NCI-H2171 (cell line): Measurements from ENCODE around the gene MTCL1.

Experiments used
- DNase-seq: peaks from one replicate; lab custom pipeline; 2025; lab: John Stamatoyannopoulos, UW

The MTCL1 gene

DNA sequence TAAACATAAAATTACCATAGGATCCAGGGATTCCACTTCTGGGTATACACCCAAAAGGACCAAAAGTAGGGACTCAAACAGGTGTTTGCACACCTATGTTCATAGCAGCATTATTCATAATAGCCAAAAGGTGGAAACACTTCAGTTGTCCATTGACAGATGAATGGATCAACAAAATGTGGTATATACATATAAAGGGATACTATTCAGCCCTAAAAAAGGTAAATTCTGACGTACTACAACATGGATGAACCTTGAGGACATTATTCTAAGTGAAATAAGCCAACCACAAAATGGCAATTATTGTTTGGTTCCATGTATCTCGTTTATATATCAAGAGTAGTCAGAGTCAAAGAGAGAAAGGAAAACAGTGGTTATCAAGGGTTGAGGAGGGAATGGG is 128.1 kb downstream of the MTCL1 start:
- DNase-seq: no peak

DNA sequence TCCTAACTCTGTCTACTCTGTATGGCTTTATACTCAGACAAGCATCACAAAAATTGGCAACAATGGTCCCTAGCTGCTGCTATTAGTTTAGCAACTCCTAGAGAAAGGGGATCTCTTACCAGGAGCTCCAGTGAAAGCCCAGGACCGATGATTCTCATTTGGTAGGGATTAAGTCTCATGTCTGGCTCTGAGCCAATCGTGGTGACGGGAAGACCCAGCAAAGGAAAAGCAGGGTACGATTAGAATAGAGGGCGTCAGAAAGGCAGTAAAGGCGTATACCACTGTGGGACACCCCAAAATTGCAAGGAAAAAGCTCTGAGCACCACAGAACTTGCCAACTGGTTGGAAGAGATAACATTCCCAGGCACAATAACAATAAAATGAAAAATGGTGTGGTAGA is 129.5 kb downstream of the MTCL1 start:
- no peak for DNase-seq

DNA sequence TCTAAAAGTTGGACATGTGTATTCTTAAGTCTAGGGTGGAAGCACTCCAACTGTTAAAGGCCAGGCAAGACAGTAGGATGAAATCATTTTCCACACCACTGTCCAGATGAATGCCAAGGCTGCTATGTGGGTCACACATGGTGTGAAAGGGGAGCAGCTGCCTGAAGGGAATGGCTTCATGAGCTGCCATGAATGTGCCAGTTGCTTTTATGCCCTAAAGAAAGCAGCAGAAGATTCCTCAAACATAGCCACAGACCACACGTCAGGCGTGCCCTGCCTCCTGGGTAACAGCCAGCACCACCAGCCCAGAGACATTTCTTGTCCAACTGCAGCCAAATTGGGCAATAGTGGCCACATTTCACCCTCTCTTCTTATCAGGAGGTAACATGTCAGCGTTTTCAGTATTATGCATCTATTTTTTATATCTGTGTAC is 130.2 kb downstream of the MTCL1 start:
- DNase-seq: no peak

DNA sequence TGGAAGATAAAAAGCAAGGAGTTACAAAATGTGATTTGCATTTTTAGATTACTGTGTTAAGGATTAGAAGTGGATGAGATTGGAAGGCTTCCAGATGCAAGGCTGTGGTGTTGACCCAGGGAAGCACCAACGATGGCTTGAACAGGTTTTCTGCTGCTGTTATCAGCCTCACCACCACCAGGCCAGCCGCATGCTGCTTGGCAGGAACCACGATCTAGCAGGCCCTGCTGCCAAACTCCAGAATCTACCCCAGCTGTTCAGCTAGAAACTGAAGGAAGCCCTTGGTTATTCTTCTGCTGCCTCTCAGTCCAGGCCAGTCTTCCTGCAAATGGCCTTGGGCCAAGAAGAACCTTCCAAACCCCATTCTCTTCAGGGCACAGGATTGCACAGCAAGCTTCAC is 133.9 kb downstream of the MTCL1 start:
- DNase-seq: no peak

DNA sequence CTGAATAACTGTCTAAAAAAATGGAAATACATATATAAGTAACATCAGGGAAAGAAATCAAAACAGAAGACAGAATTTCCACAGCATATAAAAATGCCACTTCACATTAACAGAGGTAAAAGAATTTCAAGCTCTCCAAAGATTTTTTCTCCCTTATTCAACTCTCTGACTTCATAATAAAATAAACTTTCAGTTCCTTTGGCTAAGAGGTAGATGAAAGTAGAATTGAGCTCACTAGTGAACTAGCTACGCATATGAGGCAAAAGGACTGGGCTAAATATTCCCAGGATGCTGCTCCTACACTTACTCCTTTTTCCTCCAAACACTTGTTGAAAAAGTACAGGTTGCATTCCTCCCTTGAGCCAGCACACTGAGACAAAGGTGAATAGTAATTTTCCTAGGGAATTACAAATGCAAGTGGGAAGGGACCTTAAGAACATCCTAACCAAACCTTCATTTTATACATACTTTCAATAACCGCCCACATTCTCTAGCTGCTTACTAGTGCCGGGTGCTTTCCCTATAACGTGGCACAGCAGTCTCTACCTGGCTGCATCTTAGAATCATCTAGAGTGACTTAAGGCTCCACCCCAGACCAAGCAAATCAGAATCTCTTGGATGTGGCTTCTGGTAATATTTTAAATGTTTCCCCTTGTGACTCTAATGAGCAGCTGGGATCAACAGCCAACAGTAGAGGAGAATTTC is 136.6 kb downstream of the MTCL1 start:
- no peak for DNase-seq

DNA sequence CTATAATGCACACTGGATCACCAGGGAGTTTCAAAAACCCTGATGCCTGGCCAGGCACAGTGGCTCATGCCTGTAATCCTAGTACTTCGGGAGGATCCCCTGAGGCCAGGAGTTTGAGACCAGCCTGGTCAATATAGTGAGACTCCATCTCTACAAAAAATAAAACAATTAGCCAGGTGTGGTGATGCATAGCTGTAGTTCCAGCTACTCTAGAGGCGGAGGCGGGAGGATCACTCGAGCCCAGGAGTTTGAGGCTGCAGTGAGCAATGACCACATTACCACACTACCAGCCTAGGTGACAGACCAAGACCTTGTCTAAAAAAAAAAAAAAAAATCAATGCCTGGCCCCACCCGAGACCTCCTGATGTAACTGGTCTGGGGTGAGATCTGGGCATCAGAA is 137.2 kb downstream of the MTCL1 start:
- DNase-seq: no peak

DNA sequence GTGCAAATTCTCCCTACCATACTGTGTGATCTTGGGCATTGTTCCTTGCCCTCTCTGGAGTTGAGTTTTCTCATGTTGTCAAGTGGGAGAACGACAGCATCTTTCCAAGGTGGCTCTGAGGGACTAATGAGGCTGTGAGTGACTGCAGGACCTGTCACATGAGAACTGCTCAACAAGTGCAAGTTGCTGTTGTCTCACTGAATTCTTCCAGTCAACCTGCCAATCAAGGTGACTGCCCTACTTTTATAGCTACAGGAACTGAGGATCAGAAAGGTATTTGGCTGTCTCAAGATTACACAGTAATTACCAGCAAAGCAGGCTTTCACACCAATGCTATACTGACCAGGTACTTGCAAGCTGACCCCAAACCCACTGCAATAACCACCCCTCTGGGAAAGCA is 137.6 kb downstream of the MTCL1 start:
- DNase-seq: no peak

DNA sequence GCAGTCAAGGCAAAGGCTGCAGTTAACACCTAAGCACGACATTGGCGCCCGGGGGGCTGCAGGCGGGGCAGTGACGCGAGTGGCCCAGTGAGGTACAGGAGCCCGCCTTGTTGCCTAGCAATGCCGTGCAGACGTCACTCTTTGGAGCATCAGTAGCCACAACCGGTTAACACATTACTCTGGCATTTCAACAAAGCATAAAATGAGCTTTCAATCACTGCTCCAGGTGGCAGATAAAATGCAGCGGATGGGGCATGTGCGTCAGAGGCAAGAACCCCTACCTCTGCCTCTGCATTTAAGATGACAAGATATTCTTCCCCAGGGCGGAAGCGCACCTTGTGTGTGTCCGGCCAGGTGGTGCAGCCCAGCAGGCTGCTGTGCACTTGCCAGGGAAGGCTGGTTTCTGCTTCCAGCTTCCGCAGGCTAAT is 139.4 kb downstream of the MTCL1 start:
- DNase-seq: peak; percentile 55

DNA sequence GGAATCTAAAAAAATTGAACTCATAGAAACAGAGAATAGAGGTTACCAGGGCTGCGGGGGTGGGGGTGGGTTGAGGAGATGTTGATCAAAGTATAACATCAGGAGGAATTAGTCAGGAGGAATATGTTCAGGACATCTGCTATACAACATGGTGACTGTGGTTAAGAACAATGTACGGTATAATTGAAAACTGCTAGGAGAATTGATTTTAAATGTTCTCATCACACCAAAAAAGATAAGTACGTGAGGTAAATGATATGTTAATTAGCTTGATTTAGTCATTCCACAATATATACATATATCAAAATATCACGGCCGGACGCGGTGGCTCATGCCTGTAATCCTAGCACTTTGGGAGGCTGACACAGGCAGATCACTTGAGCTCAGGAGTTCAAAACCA is 140.2 kb downstream of the MTCL1 start:
- DNase-seq: no peak

DNA sequence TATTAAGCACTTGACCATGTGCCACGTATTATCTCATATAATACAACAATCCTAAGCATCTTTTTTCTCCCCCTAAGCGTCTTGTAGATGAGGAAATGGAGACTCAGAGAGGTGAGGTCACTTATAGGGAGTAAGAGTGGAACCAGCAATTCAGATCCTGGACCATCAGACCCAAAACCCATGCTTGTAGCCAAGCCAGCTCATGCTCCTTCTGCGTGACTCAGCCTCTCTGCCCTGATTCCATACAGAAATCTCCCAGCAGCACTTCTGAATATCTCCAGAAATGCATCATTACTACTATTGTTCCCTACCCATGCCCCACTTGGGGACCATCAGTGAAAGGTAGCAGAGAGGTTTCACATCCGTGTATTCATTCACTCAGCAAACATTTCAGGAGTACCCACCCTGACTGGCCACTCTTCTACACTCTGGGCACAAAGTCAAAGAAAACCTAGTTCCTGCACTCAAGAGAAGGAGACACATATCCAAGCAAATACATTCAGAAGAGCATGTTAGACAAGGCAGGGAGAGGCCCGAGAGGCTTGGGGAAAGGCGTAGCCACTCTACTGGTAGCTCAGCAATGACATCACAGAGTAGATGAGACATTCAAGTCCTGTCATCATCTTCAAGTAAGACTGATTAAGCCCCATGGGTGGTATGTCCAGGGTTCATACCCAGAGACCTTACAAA is 141.9 kb downstream of the MTCL1 start:
- no peak for DNase-seq

DNA sequence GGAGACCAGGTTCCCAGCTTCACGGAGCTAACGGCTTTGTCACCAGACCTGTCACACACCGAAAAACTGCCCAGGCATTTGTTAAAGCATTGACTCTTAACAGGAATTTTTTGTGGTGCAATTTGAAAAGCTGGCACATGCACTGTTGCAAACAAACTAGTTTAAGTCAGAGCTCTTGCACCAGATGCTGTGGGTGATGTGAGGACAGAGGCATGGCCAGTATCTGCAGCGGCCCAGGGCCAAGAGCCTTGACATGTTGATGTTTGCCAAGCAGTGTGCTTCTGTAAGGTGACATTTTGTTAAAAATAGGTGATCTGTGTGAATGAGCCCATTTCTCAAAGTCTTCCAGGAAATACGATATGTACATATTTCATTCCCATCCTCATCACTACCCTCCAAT is 142.5 kb downstream of the MTCL1 start:
- DNase-seq: no peak

DNA sequence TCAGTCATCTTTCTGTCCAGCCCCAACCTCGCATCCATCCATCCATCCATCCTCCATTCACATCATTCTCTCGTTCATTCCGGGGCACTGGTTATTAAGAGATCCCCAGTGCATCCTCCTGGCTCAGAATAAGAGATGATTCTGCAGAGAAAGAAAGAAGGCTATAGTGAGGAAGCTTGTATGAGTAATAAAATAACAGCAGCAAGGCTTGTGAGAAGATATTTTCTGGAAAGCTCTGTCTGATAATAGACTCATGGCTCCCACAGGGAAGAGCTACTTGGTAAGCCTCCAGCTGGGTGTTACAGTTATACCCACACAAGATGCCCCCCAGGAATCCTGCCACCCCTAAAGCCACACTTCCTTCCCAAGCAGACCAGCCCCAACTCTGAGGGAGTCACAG is 143.2 kb downstream of the MTCL1 start:
- DNase-seq: no peak

DNA sequence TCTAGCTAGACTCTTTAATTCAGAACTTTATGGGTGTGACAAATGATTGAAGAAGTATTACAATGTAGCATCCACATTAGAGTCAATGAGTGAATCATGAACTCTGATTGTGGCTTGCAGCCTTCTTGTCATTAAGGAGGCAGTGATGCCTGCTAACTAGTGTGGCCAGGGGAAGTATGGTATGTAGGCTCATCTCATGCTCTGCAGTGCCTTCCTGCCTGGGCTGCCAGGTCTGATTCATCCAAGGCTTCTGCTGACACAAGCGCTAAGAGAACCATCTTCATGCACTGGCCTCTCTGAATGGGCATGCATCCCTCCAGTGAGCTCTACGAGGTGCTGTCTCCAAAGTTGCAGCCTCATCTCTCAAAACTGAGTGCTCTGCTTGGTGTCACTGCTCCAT is 144.3 kb downstream of the MTCL1 start:
- no peak for DNase-seq

DNA sequence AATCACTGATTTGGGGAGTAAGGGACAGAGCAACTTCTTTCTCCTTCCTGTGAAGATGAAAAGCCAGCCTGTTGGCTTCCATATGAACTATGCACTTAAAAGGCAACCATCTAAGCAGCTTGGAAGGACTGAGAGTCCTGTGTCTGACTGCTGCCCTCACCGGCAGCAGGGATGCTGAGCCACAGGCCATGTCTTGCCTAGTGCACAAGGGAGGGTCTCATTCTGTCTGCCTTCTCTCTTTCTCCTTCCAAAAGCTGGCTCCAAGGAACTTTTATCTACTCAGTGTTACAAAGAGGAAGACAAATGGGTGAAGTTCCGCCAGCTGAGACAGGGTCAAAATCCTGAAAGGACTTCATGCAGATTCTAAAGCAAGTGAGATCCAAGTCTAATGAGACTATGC is 146.3 kb downstream of the MTCL1 start:
- DNase-seq: no peak

DNA sequence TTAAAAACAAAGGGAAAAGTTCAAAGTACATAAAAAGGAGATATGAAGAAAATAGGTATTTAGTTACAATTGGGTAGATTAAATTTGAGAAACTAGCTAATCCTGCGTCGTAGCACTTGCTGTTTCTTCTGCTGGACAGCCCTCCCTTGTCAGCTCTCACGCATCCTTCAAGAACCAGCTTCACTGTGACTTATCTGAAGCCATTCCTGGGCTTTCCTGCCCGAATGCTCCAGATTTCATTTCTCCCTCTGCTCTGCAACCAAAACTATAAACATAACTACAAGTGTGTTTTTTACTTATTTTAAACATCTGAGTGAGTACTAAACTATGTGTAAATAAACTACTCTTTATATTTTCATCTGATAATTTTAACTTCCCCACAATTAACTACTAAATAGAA is 149.2 kb downstream of the MTCL1 start:
- no peak for DNase-seq

DNA sequence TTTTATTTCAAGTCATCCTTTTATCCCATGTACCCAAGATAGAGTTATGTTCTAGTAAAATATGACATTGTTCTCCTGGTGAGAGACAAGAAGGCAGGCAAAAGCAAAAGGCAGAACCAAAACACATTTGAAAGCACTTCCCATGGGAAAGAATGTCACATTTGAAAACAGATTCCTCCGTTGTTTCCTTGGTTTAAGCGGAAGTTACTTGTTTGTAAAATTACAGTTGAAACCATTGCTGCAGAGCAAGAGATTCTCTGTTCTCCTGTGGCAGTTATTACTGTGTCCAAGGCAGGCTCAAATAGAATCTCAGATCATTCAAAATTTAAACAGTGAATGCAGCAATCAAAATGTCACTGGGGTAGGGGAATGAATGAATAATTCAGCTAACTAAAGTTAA is 149.6 kb downstream of the MTCL1 start:
- no peak for DNase-seq

DNA sequence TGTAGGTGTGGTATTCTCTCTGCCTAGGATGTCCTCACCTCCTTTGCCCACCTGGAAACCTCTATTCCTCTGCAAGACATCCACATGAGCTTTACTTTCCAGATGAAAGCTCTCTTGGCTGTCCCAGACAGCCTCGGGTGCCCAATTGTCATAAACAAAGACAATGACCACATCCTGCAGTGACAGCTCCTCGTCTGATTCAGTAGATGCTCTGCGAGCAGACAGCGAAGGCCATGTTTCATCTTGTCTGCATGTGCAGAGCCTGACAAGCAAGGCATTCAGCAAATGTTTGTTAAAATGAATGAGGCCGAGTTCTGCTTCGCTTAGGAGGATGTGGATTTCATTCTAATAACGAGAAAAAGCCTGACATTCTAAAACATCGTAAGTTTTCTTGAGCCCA is 150.9 kb downstream of the MTCL1 start:
- no peak for DNase-seq

DNA sequence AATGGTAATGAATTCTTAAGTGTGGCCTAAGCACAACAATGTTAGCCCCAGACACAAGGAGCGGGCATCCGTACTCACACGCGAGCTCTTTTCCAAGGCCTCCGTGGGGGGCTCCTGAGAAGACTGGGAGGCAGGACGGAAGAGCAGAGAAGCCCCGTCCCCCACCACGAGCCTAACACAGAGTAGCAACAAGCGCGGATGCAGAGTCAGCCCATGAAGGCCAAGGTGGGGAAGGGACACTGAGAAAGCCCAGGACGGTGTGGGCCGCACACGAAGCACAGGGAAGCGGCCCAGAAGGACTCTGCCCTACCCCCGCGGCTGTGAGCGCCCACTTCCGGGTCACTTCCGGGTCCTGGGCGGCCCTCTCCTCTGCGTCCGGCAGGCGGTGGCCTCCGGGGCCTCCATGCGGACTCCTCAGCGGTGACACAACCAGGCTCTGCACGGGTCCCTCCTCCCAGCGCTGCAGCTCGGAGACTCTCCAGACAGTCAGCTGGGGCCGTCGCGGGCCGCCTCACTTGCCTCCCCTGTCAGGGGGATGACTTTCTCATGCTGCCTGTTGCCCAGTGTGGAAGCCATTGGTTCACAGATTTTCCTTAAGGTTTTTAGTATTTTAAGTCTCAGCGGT is 151.5 kb downstream of the MTCL1 start:
- no peak for DNase-seq

DNA sequence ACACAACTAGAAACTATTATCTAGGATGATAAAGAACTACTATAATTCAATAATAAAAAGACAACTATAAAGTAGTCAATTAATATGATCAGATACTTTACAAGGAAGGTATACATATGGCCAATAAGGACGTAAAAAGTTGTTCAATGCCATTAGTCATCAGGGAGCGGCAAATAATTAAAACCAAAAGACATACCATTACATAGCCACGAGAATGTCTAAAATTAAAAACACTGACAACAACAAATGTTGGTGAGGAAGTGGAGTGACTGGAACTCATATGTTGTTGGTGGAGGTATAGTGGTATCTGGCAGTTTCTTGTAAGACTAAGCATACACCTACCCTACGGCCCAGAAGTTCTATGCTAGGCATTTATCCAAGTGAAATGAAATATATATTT is 152.4 kb downstream of the MTCL1 start:
- DNase-seq: no peak

DNA sequence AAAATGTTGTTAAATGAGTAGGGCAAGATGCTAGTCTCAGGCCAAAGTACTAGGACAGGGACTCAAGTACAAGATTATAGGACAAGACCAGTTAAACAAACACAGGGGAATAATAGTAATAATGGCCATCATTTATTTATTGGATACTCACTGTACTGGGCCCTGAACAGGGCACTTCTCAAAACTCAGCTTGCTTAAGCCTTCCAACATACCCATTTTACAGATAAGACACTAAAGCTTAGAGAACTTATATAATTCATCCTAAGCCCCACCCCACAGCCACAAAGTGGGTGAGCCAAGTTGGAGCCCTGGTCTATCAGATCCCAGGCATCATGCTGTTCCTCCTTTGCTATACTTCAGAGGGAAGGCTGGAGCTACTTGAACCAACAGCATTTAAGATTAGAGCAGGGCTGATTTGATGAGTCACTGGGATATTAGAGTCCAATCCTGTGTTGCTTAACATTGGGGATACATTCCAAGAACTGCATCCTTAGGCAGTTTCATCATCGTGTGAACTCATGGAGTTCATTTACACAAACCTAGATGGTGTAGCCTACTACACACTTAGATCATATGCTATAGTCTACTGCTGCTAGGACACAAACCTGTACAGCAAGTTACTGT is 153.6 kb downstream of the MTCL1 start:
- DNase-seq: no peak

DNA sequence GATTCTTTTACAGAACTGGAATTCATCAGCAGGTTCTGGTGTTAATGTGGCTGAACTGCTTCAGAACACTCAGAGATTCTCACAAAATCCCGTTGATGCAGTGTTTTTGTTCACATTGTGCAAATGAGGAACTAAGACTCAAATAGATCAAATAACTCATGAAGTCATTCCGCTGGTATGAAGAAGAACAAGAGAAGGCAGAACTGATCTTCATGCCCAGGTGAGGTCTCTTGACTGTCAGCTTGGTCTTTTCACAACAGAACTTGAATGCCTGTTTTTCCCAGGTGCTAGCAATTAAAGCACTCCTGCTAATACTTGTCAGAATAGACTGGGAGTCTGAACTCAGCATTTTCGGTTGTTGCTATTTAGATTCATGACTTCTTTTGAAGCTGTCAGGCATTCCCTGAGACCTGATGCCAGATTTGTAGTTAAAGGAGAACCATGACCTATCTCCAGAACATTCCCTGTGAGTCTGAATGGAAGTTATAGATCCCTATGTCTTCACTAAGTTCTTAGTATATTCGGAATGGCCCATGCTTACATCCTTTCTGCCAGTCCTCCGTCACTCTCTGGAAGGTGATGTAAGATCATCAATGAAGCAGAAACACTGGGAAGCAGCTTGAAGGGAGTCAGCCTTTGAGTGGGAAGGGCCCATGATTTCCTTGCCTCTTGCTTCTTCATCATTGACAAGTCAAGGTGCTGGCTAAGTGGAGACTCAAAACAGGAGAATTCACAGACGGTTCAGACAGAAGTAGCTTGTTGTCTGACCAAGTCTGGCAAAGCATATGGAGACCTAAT is 155.7 kb downstream of the MTCL1 start:
- DNase-seq: no peak

DNA sequence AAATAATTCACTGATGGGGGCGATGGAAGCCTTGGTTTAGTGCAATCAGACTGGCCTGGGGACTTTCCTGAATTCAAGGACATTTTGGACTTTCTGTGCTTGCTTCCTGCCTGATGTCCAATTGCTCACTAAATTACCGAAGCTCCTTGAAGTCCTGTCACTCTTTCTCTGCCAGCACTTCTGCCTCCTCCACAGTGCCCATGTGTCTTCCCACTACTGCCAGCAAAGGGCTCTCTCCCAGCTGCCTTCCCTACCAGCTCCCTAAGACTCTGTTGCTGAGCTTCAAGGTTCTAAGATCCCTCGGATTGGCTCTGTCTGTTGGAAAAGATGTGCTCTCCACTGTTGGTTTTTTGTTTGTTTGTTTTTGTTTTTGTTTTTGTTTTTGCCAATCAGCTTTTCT is 158.1 kb downstream of the MTCL1 start:
- DNase-seq: no peak
